Bronchial epithelial cell (primary cell): ENCODE data around the gene ADIPOQ. TPM values are rescaled to one million over a fixed set of nuclear protein-coding genes. Genes with fewer than 3 reads are reported as not detected.
"Not testable (repeated sequence)": the region's sequence is repeated elsewhere in the genome, so short reads cannot be mapped to it uniquely, and the experiment has no call there.

Experiments used
- DNase-seq: peaks from one replicate; pipeline ENCODE4 v3.0.0-alpha.2; 2010; ENCODE audit warnings: low read depth
- FAIRE-seq: peaks from 2 replicates; lab custom pipeline; 2011; peaks lifted over from hg19 to GRCh38; lab: Jason Lieb, UNC
- H3K27me3 ChIP-seq: 2 replicates; pipeline ENCODE4 v1.5.1; 2011; ENCODE audit warnings: low read length; ENCODE audit not compliant: control insufficient read depth, insufficient read depth
- H3K36me3 ChIP-seq: 2 replicates; pipeline ENCODE4 v1.5.1; 2011; ENCODE audit warnings: low read length; ENCODE audit not compliant: control insufficient read depth, insufficient read depth
- H3K4me3 ChIP-seq: 2 replicates; pipeline ENCODE4 v1.5.1; 2011; ENCODE audit warnings: mild to moderate bottlenecking, low read depth, low read length, control low read depth
- CTCF ChIP-seq: IDR thresholded peaks from 2 replicates; pipeline ENCODE4 v1.5.1; 2011; ENCODE audit warnings: mild to moderate bottlenecking, moderate library complexity, low read length, control low read depth, inconsistent platforms; ENCODE audit not compliant: insufficient read depth, severe bottlenecking
- total RNA-seq: library from RNA; depleted of rRNA; stranded (reverse); fragments of >200 nt; gene quantifications from 2 replicates; pipeline ENCODE4 v1.2.1, GENCODE V29; 2014

Gene ADIPOQ
- total RNA-seq = not detected in 2 replicates

- Histone ChIP-seq H3K27me3 (peaks cover 1% of the 10 kb centered on the region), H3K4me3 (no peak within 1 kb of the TSS), H3K36me3 (no peaks in the 10 kb centered on the region)
- no peak for TF ChIP-seq CTCF
- no peak for DNase-seq
- no peak for FAIRE-seq
Observed at GRCh38 chr3:186842426-186843038, at the start of gene ADIPOQ. Gene ADIPOQ (plus strand): TSS chr3:186842710. CDS start chr3:186853059, 10,349 bp downstream.

GRCh38 chr3:186798239-186798874, 44.2 kb upstream of the ADIPOQ start:
- peaks cover 4% of the 10 kb centered on the region for H3K36me3 ChIP-seq
- TF ChIP-seq CTCF = no peak
- no peak for DNase-seq
- FAIRE-seq = no peak
- H3K4me3 ChIP-seq = no peak overlapping the region
- no peaks in the 10 kb centered on the region for H3K27me3 ChIP-seq

GRCh38 chr3:186800285-186800684, 42.2 kb upstream of the ADIPOQ start:
- DNase-seq = no peak
- Histone ChIP-seq H3K36me3 (peaks cover 4% of the 10 kb centered on the region), H3K27me3 (no peaks in the 10 kb centered on the region), H3K4me3 (no peak overlapping the region)
- FAIRE-seq = no peak
- no peak for TF ChIP-seq CTCF

DNA sequence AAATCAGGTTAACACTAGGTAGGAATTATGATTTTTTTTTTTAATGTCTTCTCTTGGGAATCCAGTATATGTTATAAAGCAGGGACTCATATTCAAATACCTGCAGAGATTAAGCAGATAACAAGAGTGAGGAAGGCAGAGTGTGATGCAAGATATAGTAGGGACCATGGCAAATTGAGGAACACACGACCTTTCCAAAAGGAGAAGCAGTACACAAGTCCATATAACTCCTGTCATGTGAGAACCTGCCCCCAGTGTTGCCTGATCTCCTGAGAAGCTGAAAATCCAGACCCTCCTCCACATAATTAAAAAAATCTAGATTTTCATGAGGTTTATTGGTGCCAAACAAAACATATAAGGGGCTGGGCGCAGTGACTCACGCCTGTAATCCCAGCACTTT, 39.8 kb upstream of the ADIPOQ start:
- FAIRE-seq = no peak

GRCh38 chr3:186803447-186803846, 39.1 kb upstream of the ADIPOQ start:
- DNase-seq, H3K4me3 ChIP-seq, H3K36me3 ChIP-seq, H3K27me3 ChIP-seq, FAIRE-seq: not testable (repeated sequence)

More for the DNA sequence above, 39.8 kb upstream of the ADIPOQ start:
- TF ChIP-seq CTCF = no peak
- Histone ChIP-seq H3K4me3 (no peak overlapping the region), H3K27me3 (no peaks in the 10 kb centered on the region), H3K36me3 (peaks cover 2% of the 10 kb centered on the region)
- DNase-seq = no peak

GRCh38 chr3:186806089-186807055, 36.1 kb upstream of the ADIPOQ start, which contains the start of gene RFC4:
Gene RFC4 (minus strand): TSS chr3:186806482. CDS start chr3:186804713, 1,769 bp downstream.
- FAIRE-seq (no peak), DNase-seq (peak; percentile 63)
- no peak for TF ChIP-seq CTCF
- no peaks in the 10 kb centered on the region for H3K36me3 ChIP-seq
- peak within 1 kb of the TSS; percentile 91 for H3K4me3 ChIP-seq
- no peaks in the 10 kb centered on the region for H3K27me3 ChIP-seq
